ENCODE measurements around the gene MAN1C1.

The MAN1C1 gene

DNA sequence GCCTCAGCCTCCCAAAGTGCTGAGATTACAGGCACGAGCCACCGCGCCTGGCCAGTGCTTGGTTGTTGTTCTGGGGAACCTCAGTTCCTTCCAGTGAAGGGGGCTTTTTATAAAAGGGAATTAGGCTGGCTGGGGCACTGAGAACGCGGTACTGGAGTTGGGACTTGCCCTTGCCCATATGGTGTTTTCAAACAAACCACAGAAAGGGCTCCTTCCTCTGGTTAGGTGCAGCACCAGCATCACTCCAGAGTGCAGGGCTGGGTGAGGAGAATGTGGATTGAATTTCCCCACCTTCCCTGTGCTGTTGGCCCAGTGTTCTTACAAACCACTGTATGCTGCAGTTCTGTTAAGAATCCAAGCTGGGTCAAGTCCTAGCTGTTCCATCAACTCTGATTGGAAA is 5.3 kb downstream of the MAN1C1 start:
- TF ChIP-seq, protein P1, sequence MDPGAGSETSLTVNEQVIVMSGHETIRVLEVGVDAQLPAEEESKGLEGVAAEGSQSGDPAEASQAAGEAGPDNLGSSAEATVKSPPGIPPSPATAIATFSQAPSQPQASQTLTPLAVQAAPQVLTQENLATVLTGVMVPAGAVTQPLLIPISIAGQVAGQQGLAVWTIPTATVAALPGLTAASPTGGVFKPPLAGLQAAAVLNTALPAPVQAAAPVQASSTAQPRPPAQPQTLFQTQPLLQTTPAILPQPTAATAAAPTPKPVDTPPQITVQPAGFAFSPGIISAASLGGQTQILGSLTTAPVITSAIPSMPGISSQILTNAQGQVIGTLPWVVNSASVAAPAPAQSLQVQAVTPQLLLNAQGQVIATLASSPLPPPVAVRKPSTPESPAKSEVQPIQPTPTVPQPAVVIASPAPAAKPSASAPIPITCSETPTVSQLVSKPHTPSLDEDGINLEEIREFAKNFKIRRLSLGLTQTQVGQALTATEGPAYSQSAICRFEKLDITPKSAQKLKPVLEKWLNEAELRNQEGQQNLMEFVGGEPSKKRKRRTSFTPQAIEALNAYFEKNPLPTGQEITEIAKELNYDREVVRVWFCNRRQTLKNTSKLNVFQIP (CRISPR knock-in tag; IDR thresholded peaks at IDR 0.05; ENCODE audit: borderline replicate concordance, low read depth) = no peak
- no peak for TF ChIP-seq ZNF70 (CRISPR knock-in tag; IDR thresholded peaks at IDR 0.05)
- no peak for TF ChIP-seq ARNTL (CRISPR knock-in tag; IDR thresholded peaks at IDR 0.05; ENCODE audit: borderline replicate concordance, low read depth)
- TF ChIP-seq ISL1 (CRISPR knock-in tag; IDR thresholded peaks at IDR 0.05) = no peak
- TF ChIP-seq ZNF8 (CRISPR knock-in tag; IDR thresholded peaks at IDR 0.05) = no peak
- TF ChIP-seq TCF4 (CRISPR knock-in tag; IDR thresholded peaks at IDR 0.05; ENCODE audit: borderline replicate concordance) = no peak
- TF ChIP-seq, protein P2, sequence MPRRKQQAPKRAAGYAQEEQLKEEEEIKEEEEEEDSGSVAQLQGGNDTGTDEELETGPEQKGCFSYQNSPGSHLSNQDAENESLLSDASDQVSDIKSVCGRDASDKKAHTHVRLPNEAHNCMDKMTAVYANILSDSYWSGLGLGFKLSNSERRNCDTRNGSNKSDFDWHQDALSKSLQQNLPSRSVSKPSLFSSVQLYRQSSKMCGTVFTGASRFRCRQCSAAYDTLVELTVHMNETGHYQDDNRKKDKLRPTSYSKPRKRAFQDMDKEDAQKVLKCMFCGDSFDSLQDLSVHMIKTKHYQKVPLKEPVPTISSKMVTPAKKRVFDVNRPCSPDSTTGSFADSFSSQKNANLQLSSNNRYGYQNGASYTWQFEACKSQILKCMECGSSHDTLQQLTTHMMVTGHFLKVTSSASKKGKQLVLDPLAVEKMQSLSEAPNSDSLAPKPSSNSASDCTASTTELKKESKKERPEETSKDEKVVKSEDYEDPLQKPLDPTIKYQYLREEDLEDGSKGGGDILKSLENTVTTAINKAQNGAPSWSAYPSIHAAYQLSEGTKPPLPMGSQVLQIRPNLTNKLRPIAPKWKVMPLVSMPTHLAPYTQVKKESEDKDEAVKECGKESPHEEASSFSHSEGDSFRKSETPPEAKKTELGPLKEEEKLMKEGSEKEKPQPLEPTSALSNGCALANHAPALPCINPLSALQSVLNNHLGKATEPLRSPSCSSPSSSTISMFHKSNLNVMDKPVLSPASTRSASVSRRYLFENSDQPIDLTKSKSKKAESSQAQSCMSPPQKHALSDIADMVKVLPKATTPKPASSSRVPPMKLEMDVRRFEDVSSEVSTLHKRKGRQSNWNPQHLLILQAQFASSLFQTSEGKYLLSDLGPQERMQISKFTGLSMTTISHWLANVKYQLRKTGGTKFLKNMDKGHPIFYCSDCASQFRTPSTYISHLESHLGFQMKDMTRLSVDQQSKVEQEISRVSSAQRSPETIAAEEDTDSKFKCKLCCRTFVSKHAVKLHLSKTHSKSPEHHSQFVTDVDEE (CRISPR knock-in tag; IDR thresholded peaks at IDR 0.05) = no peak
- TF ChIP-seq ZFP30 (CRISPR knock-in tag; IDR thresholded peaks at IDR 0.05) = no peak
- TF ChIP-seq RARB (CRISPR knock-in tag; IDR thresholded peaks at IDR 0.05) = no peak
- no peak for TF ChIP-seq SNAI2 (CRISPR knock-in tag; IDR thresholded peaks at IDR 0.05)
- TF ChIP-seq GLIS3 (CRISPR knock-in tag; IDR thresholded peaks at IDR 0.05) = no peak
- TF ChIP-seq CSDC2 (CRISPR knock-in tag; IDR thresholded peaks at IDR 0.05) = no peak
- TF ChIP-seq TOX (CRISPR knock-in tag; IDR thresholded peaks at IDR 0.05; ENCODE audit: borderline replicate concordance) = no peak
- no peak for TF ChIP-seq ESRRG (CRISPR knock-in tag; IDR thresholded peaks at IDR 0.05)
- TF ChIP-seq ZC3H10 (CRISPR knock-in tag; IDR thresholded peaks at IDR 0.05) = no peak
- no peak for ATAC-seq

DNA sequence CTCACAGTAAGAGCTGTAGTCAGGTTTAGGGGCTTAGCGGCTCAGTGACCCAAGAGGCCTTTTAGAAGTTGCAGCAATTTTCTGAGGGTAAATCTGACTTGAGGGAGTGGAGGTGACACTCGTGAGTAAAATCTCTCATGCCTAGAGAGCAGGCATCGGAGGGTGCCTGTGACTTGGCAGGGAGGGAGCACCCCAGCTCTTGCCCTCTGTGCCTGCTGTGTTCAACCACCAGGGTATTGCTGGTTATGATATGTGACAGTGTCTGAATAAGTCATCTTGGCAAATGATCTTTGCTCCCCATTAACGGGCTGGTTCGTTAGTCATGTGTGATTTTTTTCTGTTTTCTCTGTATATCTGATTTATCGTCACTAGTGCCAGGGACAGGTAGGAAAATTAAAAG is 5.9 kb downstream of the MAN1C1 start:
- ATAC-seq = no peak
- no peak for TF ChIP-seq ESRRG (CRISPR knock-in tag; IDR thresholded peaks at IDR 0.05)
- no peak for TF ChIP-seq CSDC2 (CRISPR knock-in tag; IDR thresholded peaks at IDR 0.05)
- TF ChIP-seq RARB (CRISPR knock-in tag; IDR thresholded peaks at IDR 0.05) = no peak
- no peak for TF ChIP-seq SNAI2 (CRISPR knock-in tag; IDR thresholded peaks at IDR 0.05)
- no peak for TF ChIP-seq OSR1 (CRISPR knock-in tag; IDR thresholded peaks at IDR 0.05)
- no peak for TF ChIP-seq ARNTL (CRISPR knock-in tag; IDR thresholded peaks at IDR 0.05; ENCODE audit: borderline replicate concordance, low read depth)
- TF ChIP-seq ZNF8 (CRISPR knock-in tag; IDR thresholded peaks at IDR 0.05) = no peak
- TF ChIP-seq ZFP30 (CRISPR knock-in tag; IDR thresholded peaks at IDR 0.05) = no peak
- TF ChIP-seq, protein P3, sequence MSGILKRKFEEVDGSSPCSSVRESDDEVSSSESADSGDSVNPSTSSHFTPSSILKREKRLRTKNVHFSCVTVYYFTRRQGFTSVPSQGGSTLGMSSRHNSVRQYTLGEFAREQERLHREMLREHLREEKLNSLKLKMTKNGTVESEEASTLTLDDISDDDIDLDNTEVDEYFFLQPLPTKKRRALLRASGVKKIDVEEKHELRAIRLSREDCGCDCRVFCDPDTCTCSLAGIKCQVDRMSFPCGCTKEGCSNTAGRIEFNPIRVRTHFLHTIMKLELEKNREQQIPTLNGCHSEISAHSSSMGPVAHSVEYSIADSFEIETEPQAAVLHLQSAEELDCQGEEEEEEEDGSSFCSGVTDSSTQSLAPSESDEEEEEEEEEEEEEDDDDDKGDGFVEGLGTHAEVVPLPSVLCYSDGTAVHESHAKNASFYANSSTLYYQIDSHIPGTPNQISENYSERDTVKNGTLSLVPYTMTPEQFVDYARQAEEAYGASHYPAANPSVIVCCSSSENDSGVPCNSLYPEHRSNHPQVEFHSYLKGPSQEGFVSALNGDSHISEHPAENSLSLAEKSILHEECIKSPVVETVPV (CRISPR knock-in tag; IDR thresholded peaks at IDR 0.05) = no peak
- TF ChIP-seq, protein P1 (CRISPR knock-in tag; IDR thresholded peaks at IDR 0.05; ENCODE audit: borderline replicate concordance, low read depth) = no peak
- no peak for TF ChIP-seq PPARA (CRISPR knock-in tag; IDR thresholded peaks at IDR 0.05; ENCODE audit: borderline replicate concordance)
- TF ChIP-seq GLIS3 (CRISPR knock-in tag; IDR thresholded peaks at IDR 0.05) = no peak
- no peak for TF ChIP-seq ZC3H10 (CRISPR knock-in tag; IDR thresholded peaks at IDR 0.05)
- no peak for TF ChIP-seq ZNF565 (CRISPR knock-in tag; conservative IDR thresholded peaks at IDR 0.05; ENCODE audit: low read depth)
- TF ChIP-seq BACH2 (CRISPR knock-in tag; IDR thresholded peaks at IDR 0.05; ENCODE audit: borderline replicate concordance) = no peak
- no peak for TF ChIP-seq ISL1 (CRISPR knock-in tag; IDR thresholded peaks at IDR 0.05)
- no peak for TF ChIP-seq ZNF70 (CRISPR knock-in tag; IDR thresholded peaks at IDR 0.05)
- no peak for TF ChIP-seq TCF4 (CRISPR knock-in tag; IDR thresholded peaks at IDR 0.05; ENCODE audit: borderline replicate concordance)

DNA sequence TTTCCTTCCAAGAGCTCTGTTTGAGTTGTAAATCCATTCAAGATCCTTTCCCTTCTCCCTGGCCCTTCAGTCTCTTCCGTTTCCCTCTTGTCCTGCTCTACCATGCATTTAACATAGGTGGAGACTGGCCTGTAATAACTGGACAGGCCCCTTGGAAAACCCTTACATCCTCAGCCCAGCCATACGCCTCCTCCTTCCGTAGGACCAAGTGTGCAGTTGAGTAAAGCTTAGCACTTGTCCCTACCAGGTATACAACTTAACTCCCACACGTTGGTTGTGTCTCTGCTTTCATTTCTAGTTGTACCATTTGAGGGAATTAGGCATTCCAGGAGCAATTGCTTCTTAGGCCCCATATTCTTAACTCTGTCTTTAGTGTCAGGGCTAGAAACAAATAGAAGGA is 6.4 kb downstream of the MAN1C1 start:
- TF ChIP-seq, protein P2 (CRISPR knock-in tag; IDR thresholded peaks at IDR 0.05) = no peak
- TF ChIP-seq ZFP30 (CRISPR knock-in tag; IDR thresholded peaks at IDR 0.05) = no peak
- TF ChIP-seq, protein P4, sequence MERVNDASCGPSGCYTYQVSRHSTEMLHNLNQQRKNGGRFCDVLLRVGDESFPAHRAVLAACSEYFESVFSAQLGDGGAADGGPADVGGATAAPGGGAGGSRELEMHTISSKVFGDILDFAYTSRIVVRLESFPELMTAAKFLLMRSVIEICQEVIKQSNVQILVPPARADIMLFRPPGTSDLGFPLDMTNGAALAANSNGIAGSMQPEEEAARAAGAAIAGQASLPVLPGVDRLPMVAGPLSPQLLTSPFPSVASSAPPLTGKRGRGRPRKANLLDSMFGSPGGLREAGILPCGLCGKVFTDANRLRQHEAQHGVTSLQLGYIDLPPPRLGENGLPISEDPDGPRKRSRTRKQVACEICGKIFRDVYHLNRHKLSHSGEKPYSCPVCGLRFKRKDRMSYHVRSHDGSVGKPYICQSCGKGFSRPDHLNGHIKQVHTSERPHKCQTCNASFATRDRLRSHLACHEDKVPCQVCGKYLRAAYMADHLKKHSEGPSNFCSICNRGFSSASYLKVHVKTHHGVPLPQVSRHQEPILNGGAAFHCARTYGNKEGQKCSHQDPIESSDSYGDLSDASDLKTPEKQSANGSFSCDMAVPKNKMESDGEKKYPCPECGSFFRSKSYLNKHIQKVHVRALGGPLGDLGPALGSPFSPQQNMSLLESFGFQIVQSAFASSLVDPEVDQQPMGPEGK (CRISPR knock-in tag; IDR thresholded peaks at IDR 0.05; ENCODE audit: borderline replicate concordance) = no peak
- no peak for TF ChIP-seq ISL1 (CRISPR knock-in tag; IDR thresholded peaks at IDR 0.05)
- no peak for TF ChIP-seq TOX (CRISPR knock-in tag; IDR thresholded peaks at IDR 0.05; ENCODE audit: borderline replicate concordance)
- TF ChIP-seq ZNF8 (CRISPR knock-in tag; IDR thresholded peaks at IDR 0.05) = no peak
- TF ChIP-seq PPARA (CRISPR knock-in tag; IDR thresholded peaks at IDR 0.05; ENCODE audit: borderline replicate concordance) = no peak
- TF ChIP-seq OSR1 (CRISPR knock-in tag; IDR thresholded peaks at IDR 0.05) = no peak
- no peak for TF ChIP-seq TCF4 (CRISPR knock-in tag; IDR thresholded peaks at IDR 0.05; ENCODE audit: borderline replicate concordance)
- TF ChIP-seq ARNTL (CRISPR knock-in tag; IDR thresholded peaks at IDR 0.05; ENCODE audit: borderline replicate concordance, low read depth) = no peak
- TF ChIP-seq ESRRG (CRISPR knock-in tag; IDR thresholded peaks at IDR 0.05) = no peak
- no peak for TF ChIP-seq CSDC2 (CRISPR knock-in tag; IDR thresholded peaks at IDR 0.05)
- ATAC-seq = no peak

Data from SK-N-SH treated with all-trans-retinoic acid at 6 μM for 48 hours (cell line).